Heart right ventricle (tissue), 16 donors: ENCODE measurements around the gene POLK. TPM values are rescaled to one million over a fixed set of nuclear protein-coding genes. Genes with fewer than 3 reads are reported as not detected.

Source experiments
- ATAC-seq, 8 donors: fragments of 200-7000 bp; cut with Tn5 transposase; one replicate each; pipeline ENCODE4 v1.9.1; 2020; ENCODE audit warnings: mild to moderate bottlenecking in 8 of 8, moderate library complexity in 8 of 8, moderate number of reproducible peaks in 1 of 8
- DNase-seq, 2 donors: peaks; one replicate each; pipeline ENCODE4 v3.0.0-alpha.2; 2020
- H3K27ac ChIP-seq, 10 donors: fragments of 200-600 bp; sonication (generic) in 2 of 10; one replicate each; pipeline versions ENCODE4 v1.5.0 to v1.8.0; 2020 to 2022; ENCODE audit warnings: mild to moderate bottlenecking in 3 of 10
- H3K27me3 ChIP-seq, 7 donors: fragments of 200-600 bp; one replicate each; pipeline ENCODE4 v1.8.0; 2021 to 2022; ENCODE audit warnings: mild to moderate bottlenecking in 2 of 7
- H3K36me3 ChIP-seq, 9 donors: fragments of 200-600 bp; sonication (generic) in 1 of 9; one replicate each; pipeline versions ENCODE4 v1.5.0 to v1.8.0; 2020 to 2022; ENCODE audit warnings: mild to moderate bottlenecking in 2 of 9
- H3K4me1 ChIP-seq, 9 donors: fragments of 200-600 bp; sonication (generic) in 1 of 9; one replicate each; pipeline versions ENCODE4 v1.5.0 to v1.8.0; 2020 to 2022; ENCODE audit warnings: mild to moderate bottlenecking in 4 of 9
- H3K4me3 ChIP-seq, 10 donors: fragments of 200-600 bp; sonication (generic) in 2 of 10; one replicate each; pipeline versions ENCODE4 v1.5.0 to v1.8.0; 2020 to 2022; ENCODE audit warnings: mild to moderate bottlenecking in 7 of 10, moderate library complexity in 2 of 10
- H3K9me3 ChIP-seq, 11 donors: fragments of 200-600 bp in 10 of 11; sonication (generic) in 2 of 11; one replicate each; pipeline versions ENCODE4 v1.5.0 to v1.8.0; 2013 to 2022; ENCODE audit warnings: mild to moderate bottlenecking in 2 of 11, control low read depth in 1 of 11, moderate library complexity in 1 of 11
- WGBS, 2 donors: extraction: QIAGEN DNeasy Blood & Tissue Kit; methylation state at CpG; one replicate each; pipeline ENCODE4 v1.1.7; 2013; ENCODE audit warnings: inconsistent platforms in 1 of 2; 5-methylcytosine and 5-hydroxymethylcytosine counted together
- intact Hi-C, 10 donors: fragments of 100-400 bp; cut with DNase I; formaldehyde crosslinking; loops; one replicate each; pipeline versions ENCODE4 v1.11.1 to v1.14.2; 2022
- polyA plus RNA-seq, 2 donors: library from polyadenylated mRNA; stranded (reverse); fragments of 200-250 nt; gene quantifications; one replicate each; pipeline ENCODE4 v1.2.3, GENCODE V29; 2013
- total RNA-seq, 10 donors: library from RNA; stranded (reverse); fragmentation: NEBNext Ultra II Directional in 3 of 10; extraction: Animal tissue kit (Norgen Biotek cat#: 25700) in 3 of 10; gene quantifications; one replicate each; pipeline versions ENCODE4 v1.2.1 to v1.2.4, GENCODE V29; 2021 to 2023
- TF ChIP-seq, protein P1 (sequence below), 9 donors: fragments of 200-600 bp; sonication (generic) in 2 of 9; IDR thresholded peaks; one replicate each; pipeline versions ENCODE4 v1.5.0 to v1.8.0; 2021 to 2022; ENCODE audit warnings: antibody characterized with exemption in 9 of 9, mild to moderate bottlenecking in 5 of 9, moderate library complexity in 1 of 9
- donor health status: Arrhythmogenic right ventricular cardiomyopathy.
- donor health status: ischemic (EF 13 %, LVEDD 7.1; RV severe dilation, severe dysfunction).
- donor health status: healthy with polysubstance abuse.
- donor health status: DM: no; HTN: yes; CAD: no.
- donor health status: DM: no; HTN: no; CAD: no.
- donor health status: ischemic (EF 25% LVEDD 6.9; RV normal size, moderate dysfunction).
- donor health status: ischemic (EF 25% LVEDD 5.7; RV mildly dilated, moderate dysfunction).
- donor health status: healthy.
- donor health status: DM: yes; HTN: yes; CAD: no.
- donor health status: Ischemic cardiomyopathy.
- donor health status: ischemic (EF 35%, LVEDD 5.7; RV mildly dilated, moderate dysfunction).
- donor health status: nonischemic (EF 11% LVEDD 7.7; RV severe dilation, severe dysfunction).
- donor health status: DM: yes; HTN: yes; CAD: no.
- donor health status: PGD.
- donor health status: ischemic (EF 29% LVEDD 5.4; RV normal size, mild dysfunction).
- donor health status: nonischemic (EF 23%, LVEDD 6.1; RV moderate dilation, normal function).

POLK gene
- total and polyA plus RNA-seq, 12 donors: 4.0 to 27.2 (median 22.6) TPM

DNA sequence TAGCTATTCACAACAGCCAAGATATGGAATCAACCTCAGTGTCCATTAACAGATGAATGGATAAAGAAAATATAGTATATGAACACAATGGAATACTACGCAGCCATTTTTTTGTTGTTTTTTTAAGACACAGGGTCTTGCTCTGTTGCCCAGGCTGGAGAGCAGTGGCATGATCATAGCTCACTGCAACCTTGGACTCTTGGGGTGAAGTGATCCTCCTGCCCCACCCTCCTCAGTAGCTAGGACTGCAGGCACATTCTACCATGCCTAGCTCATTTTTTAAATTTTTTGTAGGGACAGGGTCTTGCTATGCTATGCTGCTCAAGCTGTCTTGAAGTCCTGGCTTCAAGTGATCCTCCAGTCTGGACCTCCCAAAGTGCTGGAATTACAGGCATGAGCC lies 38.7 kb upstream of the POLK start:
- TF ChIP-seq, protein P1, sequence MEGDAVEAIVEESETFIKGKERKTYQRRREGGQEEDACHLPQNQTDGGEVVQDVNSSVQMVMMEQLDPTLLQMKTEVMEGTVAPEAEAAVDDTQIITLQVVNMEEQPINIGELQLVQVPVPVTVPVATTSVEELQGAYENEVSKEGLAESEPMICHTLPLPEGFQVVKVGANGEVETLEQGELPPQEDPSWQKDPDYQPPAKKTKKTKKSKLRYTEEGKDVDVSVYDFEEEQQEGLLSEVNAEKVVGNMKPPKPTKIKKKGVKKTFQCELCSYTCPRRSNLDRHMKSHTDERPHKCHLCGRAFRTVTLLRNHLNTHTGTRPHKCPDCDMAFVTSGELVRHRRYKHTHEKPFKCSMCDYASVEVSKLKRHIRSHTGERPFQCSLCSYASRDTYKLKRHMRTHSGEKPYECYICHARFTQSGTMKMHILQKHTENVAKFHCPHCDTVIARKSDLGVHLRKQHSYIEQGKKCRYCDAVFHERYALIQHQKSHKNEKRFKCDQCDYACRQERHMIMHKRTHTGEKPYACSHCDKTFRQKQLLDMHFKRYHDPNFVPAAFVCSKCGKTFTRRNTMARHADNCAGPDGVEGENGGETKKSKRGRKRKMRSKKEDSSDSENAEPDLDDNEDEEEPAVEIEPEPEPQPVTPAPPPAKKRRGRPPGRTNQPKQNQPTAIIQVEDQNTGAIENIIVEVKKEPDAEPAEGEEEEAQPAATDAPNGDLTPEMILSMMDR (IDR thresholded peaks at IDR 0.05): no peak
- peaks cover 0 to 42% (median 30%) of the 10 kb centered on the region in 11 donors for H3K9me3 ChIP-seq
- H3K27ac ChIP-seq: no peak overlapping the region
- no peak overlapping the region for H3K4me3 ChIP-seq
- intact Hi-C loops: no loop called here
- H3K4me1 ChIP-seq: peaks cover 0 to 17% (median 0%) of the 10 kb centered on the region in 9 donors
- no peak for ATAC-seq
- no peaks in the 10 kb centered on the region for H3K36me3 ChIP-seq
- no peaks in the 10 kb centered on the region for H3K27me3 ChIP-seq
- WGBS, 2 donors: 97 to 98% methylated on average over 1 of the region's 1 CpG
- DNase-seq: no peak

GRCh38 chr5:75473463-75473862 lies 38.2 kb upstream of the POLK start:
- ATAC-seq (no peak), DNase-seq (no peak)
- no peak overlapping the region for H3K4me3 ChIP-seq
- H3K27me3 ChIP-seq: no peaks in the 10 kb centered on the region
- peaks cover 0 to 21% (median 0%) of the 10 kb centered on the region in 9 donors for H3K4me1 ChIP-seq
- no peak overlapping the region for H3K27ac ChIP-seq
- TF ChIP-seq, protein P1 (IDR thresholded peaks at IDR 0.05): no peak
- peaks cover 0 to 37% (median 25%) of the 10 kb centered on the region in 11 donors for H3K9me3 ChIP-seq
- no peaks in the 10 kb centered on the region for H3K36me3 ChIP-seq
- WGBS, 2 donors: 65 to 78% methylated on average over 2 of the region's 2 CpGs
- intact Hi-C loops: no loop called here

- TF ChIP-seq, protein P1 (IDR thresholded peaks at IDR 0.05): no peak
- intact Hi-C loops: no loop called here
- DNase-seq (no peak), ATAC-seq (no peak)
- no peak overlapping the region for H3K4me3 ChIP-seq
- no peak overlapping the region for H3K27ac ChIP-seq
- no peaks in the 10 kb centered on the region for H3K36me3 ChIP-seq
- H3K27me3 ChIP-seq: no peaks in the 10 kb centered on the region
- H3K9me3 ChIP-seq: peaks cover 0 to 18% (median 8%) of the 10 kb centered on the region in 11 donors
- H3K4me1 ChIP-seq: peaks cover 0 to 21% (median 0%) of the 10 kb centered on the region in 9 donors
- 86 to 92% methylated on average over 4 of the region's 4 CpGs for WGBS, 2 donors
Observed at GRCh38 chr5:75475364-75475763, 36.3 kb upstream of the POLK start.

GRCh38 chr5:75481024-75481423 lies 30.7 kb upstream of the POLK start:
- intact Hi-C loops: no loop called here
- peaks cover 0 to 26% (median 3%) of the 10 kb centered on the region in 9 donors for H3K4me1 ChIP-seq
- ATAC-seq (no peak), DNase-seq (no peak)
- no peak overlapping the region for H3K27ac ChIP-seq
- no peaks in the 10 kb centered on the region for H3K27me3 ChIP-seq
- H3K4me3 ChIP-seq: no peak overlapping the region
- no peaks in the 10 kb centered on the region for H3K36me3 ChIP-seq
- WGBS, 2 donors: 92 to 94% methylated on average over 4 of the region's 4 CpGs
- H3K9me3 ChIP-seq: peaks cover 0 to 34% (median 0%) of the 10 kb centered on the region in 11 donors
- TF ChIP-seq, protein P1 (IDR thresholded peaks at IDR 0.05): no peak
